SK-N-SH (cell line): ENCODE data around the gene MALRD1. TPM values are rescaled to one million over a fixed set of nuclear protein-coding genes. Genes with fewer than 3 reads are reported as not detected.

Experiments
- CTCF ChIA-PET: fragments of 300-600, 350-600 bp; formaldehyde crosslinking; extraction: SDS; loops from one replicate; lab custom pipeline; 2021; lab: Yijun Ruan, JAX
- POLR2A ChIA-PET: fragments of 350-600 bp; sonication (Branson Sonifier 250); formaldehyde crosslinking; extraction: SDS; loops from one replicate; lab custom pipeline; 2020; ENCODE audit warnings: antibody characterized with exemption, inconsistent platforms; lab: Yijun Ruan, JAX
- DNase-seq: peaks from one replicate; pipeline ENCODE4 v3.0.0; 2012
- H2AFZ ChIP-seq: fragments of 200-600 bp; sonication (generic); 2 replicates; pipeline ENCODE4 v1.8.1; 2016; ENCODE audit warnings: antibody characterized with exemption, mild to moderate bottlenecking, low read depth
- H3F3A ChIP-seq: fragments of 200-600 bp; sonication (generic); replicated peaks from 2 replicates; pipeline ENCODE3; 2016; ENCODE audit warnings: antibody characterized with exemption, mild to moderate bottlenecking; ENCODE audit not compliant: insufficient read depth
- H3K27ac ChIP-seq, 2 experiments: fragments of 200-500 bp in 1 of 2; fragments of 200-600 bp in 1 of 2; sonication (Bioruptor generic) in 1 of 2; sonication (generic), shearing (Covaris generic) in 1 of 2; 2 replicates each; pipeline versions ENCODE4 v1.5.1 to v1.6.1; 2014 to 2016; ENCODE audit warnings: low read depth in 2 of 2, inconsistent platforms in 1 of 2, low read length in 1 of 2, mild to moderate bottlenecking in 1 of 2, mixed read lengths in 1 of 2
- H3K27me3 ChIP-seq: fragments of 200-600 bp; sonication (generic), shearing (Covaris generic); 2 replicates; pipeline ENCODE4 v1.6.1; 2016; ENCODE audit warnings: mixed run types; ENCODE audit not compliant: insufficient read depth
- H3K36me3 ChIP-seq, 2 experiments: fragments of 200-500 bp in 1 of 2; fragments of 200-600 bp in 1 of 2; sonication (Bioruptor generic) in 1 of 2; sonication (generic) in 1 of 2; replicated peaks in 1 of 2; 2 replicates each; pipeline versions ENCODE3 to v1.5.1; 2014 to 2016; ENCODE audit warnings: low read length in 1 of 2, mild to moderate bottlenecking in 1 of 2; ENCODE audit not compliant: insufficient read depth in 2 of 2, control insufficient read depth in 1 of 2
- H3K4me1 ChIP-seq, 2 experiments: fragments of 200-500 bp in 1 of 2; fragments of 200-600 bp in 1 of 2; sonication (Bioruptor generic) in 1 of 2; sonication (generic), shearing (Covaris generic) in 1 of 2; 2 replicates each; pipeline versions ENCODE4 v1.5.1 to v1.6.1; 2014 to 2016; ENCODE audit warnings: low read depth in 1 of 2, low read length in 1 of 2, mixed run types in 1 of 2; ENCODE audit not compliant: insufficient read depth in 2 of 2, control insufficient read depth in 1 of 2
- H3K4me2 ChIP-seq: fragments of 200-600 bp; sonication (generic), shearing (Covaris generic); 2 replicates; pipeline ENCODE4 v1.6.1; 2017; ENCODE audit warnings: mixed run types
- H3K4me3 ChIP-seq, 2 experiments: fragments of 200-500 bp in 1 of 2; fragments of 200-600 bp in 1 of 2; sonication (Bioruptor generic) in 1 of 2; sonication (generic), shearing (Covaris generic) in 1 of 2; 2 replicates each; pipeline versions ENCODE4 v1.5.1 to v1.8.1; 2014 to 2016; ENCODE audit warnings: low read depth in 2 of 2, inconsistent platforms in 1 of 2, low read length in 1 of 2, mild to moderate bottlenecking in 1 of 2, mixed read lengths in 1 of 2, moderate library complexity in 1 of 2
- H3K79me2 ChIP-seq: fragments of 200-600 bp; sonication (generic); 2 replicates; pipeline ENCODE4 v1.8.1; 2017; ENCODE audit warnings: mild to moderate bottlenecking; ENCODE audit not compliant: insufficient read depth
- H3K9ac ChIP-seq: fragments of 200-600 bp; sonication (generic); 2 replicates; pipeline ENCODE4 v1.6.1; 2017; ENCODE audit warnings: mixed run types
- H3K9me2 ChIP-seq: fragments of 200-600 bp; sonication (generic); 2 replicates; pipeline ENCODE4 v1.6.1; 2017; ENCODE audit warnings: mixed run types
- H3K9me3 ChIP-seq: fragments of 200-600 bp; sonication (generic); 2 replicates; pipeline ENCODE4 v1.6.1; 2017; ENCODE audit warnings: mixed run types, mild to moderate bottlenecking, moderate library complexity
- H4K20me1 ChIP-seq: fragments of 200-600 bp; sonication (generic); 2 replicates; pipeline ENCODE4 v1.6.1; 2017; ENCODE audit warnings: mild to moderate bottlenecking, mixed run types; ENCODE audit not compliant: insufficient read depth
- EP300 ChIP-seq, 2 experiments: IDR thresholded peaks; 2 replicates each; pipeline versions ENCODE4 v1.4.0 to v1.6.1; 2012; ENCODE audit warnings: borderline replicate concordance in 1 of 2, low read depth in 1 of 2, low read length in 1 of 2
- EZH2phosphoT487 ChIP-seq: fragments of 200-600 bp; sonication (generic); IDR thresholded peaks from 2 replicates; pipeline ENCODE4 v1.6.1; 2017; ENCODE audit warnings: low read depth, mixed run types, mild to moderate bottlenecking, antibody characterized with exemption, moderate library complexity, borderline replicate concordance
- FOSL2 ChIP-seq: IDR thresholded peaks from 2 replicates; pipeline ENCODE4 v1.4.0; 2012; ENCODE audit warnings: low read depth, mild to moderate bottlenecking, moderate library complexity, borderline replicate concordance
- FOXJ3 ChIP-seq: sonication (generic); formaldehyde crosslinking; IDR thresholded peaks from 2 replicates; pipeline ENCODE4 v1.5.1; 2020; ENCODE audit warnings: mild to moderate bottlenecking, missing genetic modification reagents
- FOXM1 ChIP-seq: IDR thresholded peaks from 2 replicates; pipeline ENCODE4 v1.4.0; 2012; ENCODE audit warnings: low read depth, mild to moderate bottlenecking
- GABPA ChIP-seq: IDR thresholded peaks from 2 replicates; pipeline ENCODE4 v1.4.0; 2012; ENCODE audit warnings: low read depth, mild to moderate bottlenecking
- JUND ChIP-seq: IDR thresholded peaks from 2 replicates; pipeline ENCODE4 v1.4.0; 2012
- MEF2A ChIP-seq: IDR thresholded peaks from 2 replicates; pipeline ENCODE4 v1.4.0; 2012; ENCODE audit warnings: low read depth, borderline replicate concordance
- PBX3 ChIP-seq: IDR thresholded peaks from 2 replicates; pipeline ENCODE4; 2012
- POLR2AphosphoS5 ChIP-seq: IDR thresholded peaks from 2 replicates; pipeline ENCODE4 v1.6.1; 2012; ENCODE audit warnings: low read depth, low read length
- RFX5 ChIP-seq: IDR thresholded peaks from 2 replicates; pipeline ENCODE4 v1.6.1; 2012; ENCODE audit warnings: mild to moderate bottlenecking, improper control_type of control experiment, low read length
- TAF1 ChIP-seq: IDR thresholded peaks from 2 replicates; pipeline ENCODE4 v1.6.1; 2012; ENCODE audit warnings: low read depth, mild to moderate bottlenecking, low read length, moderate library complexity, borderline replicate concordance
- TCF12 ChIP-seq: IDR thresholded peaks from 2 replicates; pipeline ENCODE4 v1.4.0; 2012
- TEAD4 ChIP-seq: IDR thresholded peaks from 2 replicates; pipeline ENCODE4 v1.4.0; 2012; ENCODE audit warnings: mild to moderate bottlenecking, borderline replicate concordance; ENCODE audit not compliant: insufficient read depth
- USF1 ChIP-seq: IDR thresholded peaks from 2 replicates; pipeline ENCODE4 v1.4.0; 2012; ENCODE audit warnings: low read depth, borderline replicate concordance
- YY1 ChIP-seq: IDR thresholded peaks from 2 replicates; pipeline ENCODE4 v1.4.0; 2012; ENCODE audit warnings: low read depth, mild to moderate bottlenecking
- WGBS: methylation state at CpG from one replicate; pipeline ENCODE4 v1.1.6; 2017; ENCODE audit warnings: low lambda C conversion rate; 5-methylcytosine and 5-hydroxymethylcytosine counted together
- polyA plus RNA-seq, 3 experiments: library from polyadenylated mRNA; depleted of rRNA; stranded (reverse); fragments of >200 nt; gene quantifications; 2 replicates each; pipeline ENCODE4 v1.2.3, GENCODE V29; 2012
- TF ChIP-seq, protein P1 (sequence below): fragments of 150-350 bp; IDR thresholded peaks from 2 replicates; pipeline ENCODE4 v1.6.1; 2017; ENCODE audit warnings: antibody characterized with exemption, low read length, low read depth, borderline replicate concordance
- TF ChIP-seq, protein P2 (sequence below): fragments of 200-600 bp; sonication (generic); IDR thresholded peaks from 2 replicates; pipeline ENCODE4 v1.6.1; 2017; ENCODE audit warnings: antibody characterized with exemption, mild to moderate bottlenecking, moderate library complexity

The MALRD1 gene
- polyA plus RNA-seq, 1 of the 3 experiments (the other 2 are of a cell fraction): not detected

DNA sequence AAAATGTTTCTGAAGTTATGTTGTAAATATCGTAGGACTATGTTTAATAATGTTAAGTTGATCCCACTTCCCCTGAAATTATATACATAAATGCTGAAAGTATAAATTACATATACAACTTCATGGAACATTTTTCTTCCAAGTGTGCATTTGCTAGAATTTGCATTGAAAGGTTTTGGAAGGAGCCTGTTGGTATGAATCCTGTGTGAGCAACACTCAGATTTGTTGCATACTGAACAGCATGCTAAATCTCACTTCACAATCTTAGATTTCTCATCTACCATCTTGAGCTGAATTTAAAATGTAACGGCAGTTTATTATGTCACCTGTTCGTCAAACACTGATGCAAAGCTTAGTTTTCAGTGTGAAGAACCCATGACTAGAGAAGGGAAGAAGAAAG, 172.6 kb downstream of the MALRD1 start (continued):
- TF ChIP-seq, protein P1, sequence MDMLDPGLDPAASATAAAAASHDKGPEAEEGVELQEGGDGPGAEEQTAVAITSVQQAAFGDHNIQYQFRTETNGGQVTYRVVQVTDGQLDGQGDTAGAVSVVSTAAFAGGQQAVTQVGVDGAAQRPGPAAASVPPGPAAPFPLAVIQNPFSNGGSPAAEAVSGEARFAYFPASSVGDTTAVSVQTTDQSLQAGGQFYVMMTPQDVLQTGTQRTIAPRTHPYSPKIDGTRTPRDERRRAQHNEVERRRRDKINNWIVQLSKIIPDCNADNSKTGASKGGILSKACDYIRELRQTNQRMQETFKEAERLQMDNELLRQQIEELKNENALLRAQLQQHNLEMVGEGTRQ: no peak
- TF ChIP-seq MEF2A (no peak), EP300 (IDR thresholded peaks at IDR 0.05; ENCODE audit: borderline replicate concordance in 1 of 2, low read depth in 1 of 2, low read length in 1 of 2) (no peak), TEAD4 (no peak), TCF12 (no peak)
- TF ChIP-seq, protein P2, sequence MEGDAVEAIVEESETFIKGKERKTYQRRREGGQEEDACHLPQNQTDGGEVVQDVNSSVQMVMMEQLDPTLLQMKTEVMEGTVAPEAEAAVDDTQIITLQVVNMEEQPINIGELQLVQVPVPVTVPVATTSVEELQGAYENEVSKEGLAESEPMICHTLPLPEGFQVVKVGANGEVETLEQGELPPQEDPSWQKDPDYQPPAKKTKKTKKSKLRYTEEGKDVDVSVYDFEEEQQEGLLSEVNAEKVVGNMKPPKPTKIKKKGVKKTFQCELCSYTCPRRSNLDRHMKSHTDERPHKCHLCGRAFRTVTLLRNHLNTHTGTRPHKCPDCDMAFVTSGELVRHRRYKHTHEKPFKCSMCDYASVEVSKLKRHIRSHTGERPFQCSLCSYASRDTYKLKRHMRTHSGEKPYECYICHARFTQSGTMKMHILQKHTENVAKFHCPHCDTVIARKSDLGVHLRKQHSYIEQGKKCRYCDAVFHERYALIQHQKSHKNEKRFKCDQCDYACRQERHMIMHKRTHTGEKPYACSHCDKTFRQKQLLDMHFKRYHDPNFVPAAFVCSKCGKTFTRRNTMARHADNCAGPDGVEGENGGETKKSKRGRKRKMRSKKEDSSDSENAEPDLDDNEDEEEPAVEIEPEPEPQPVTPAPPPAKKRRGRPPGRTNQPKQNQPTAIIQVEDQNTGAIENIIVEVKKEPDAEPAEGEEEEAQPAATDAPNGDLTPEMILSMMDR: no peak

GRCh38 chr10:19226025-19226424, 177.4 kb downstream of the MALRD1 start:
- H3K4me3 ChIP-seq: no peak overlapping the region
- POLR2A ChIA-PET: no interaction called here
- 40% methylated on average over 2 of the region's 2 CpGs for WGBS
- H3K9me2 ChIP-seq: no peaks in the 10 kb centered on the region
- H2AFZ ChIP-seq: no peak overlapping the region
- H4K20me1 ChIP-seq: no peaks in the 10 kb centered on the region
- no peaks in the 10 kb centered on the region for H3K79me2 ChIP-seq
- H3K27me3 ChIP-seq: no peaks in the 10 kb centered on the region
- H3K36me3 ChIP-seq: no peaks in the 10 kb centered on the region
- no peaks in the 10 kb centered on the region for H3F3A ChIP-seq
- H3K27ac ChIP-seq: no peak overlapping the region
- DNase-seq: no peak
- no peaks in the 10 kb centered on the region for H3K9me3 ChIP-seq
- TF ChIP-seq FOSL2: no peak
- no peak for TF ChIP-seq FOXM1
- TF ChIP-seq USF1: no peak
- no peak for TF ChIP-seq TCF12
- no peak for TF ChIP-seq EP300 (IDR thresholded peaks at IDR 0.05; ENCODE audit: borderline replicate concordance in 1 of 2, low read depth in 1 of 2, low read length in 1 of 2)
- no peak for TF ChIP-seq GABPA
- no peak for TF ChIP-seq YY1
- TF ChIP-seq TEAD4: no peak
- no peak for TF ChIP-seq PBX3
- TF ChIP-seq, protein P1: no peak
- TF ChIP-seq TAF1: no peak
- no peak for TF ChIP-seq POLR2AphosphoS5
- no peak for TF ChIP-seq FOXJ3 (CRISPR knock-in tag)
- no peak for TF ChIP-seq EZH2phosphoT487
- no peak for TF ChIP-seq RFX5
- TF ChIP-seq JUND: no peak
- TF ChIP-seq, all 33 proteins: peak for 0
- no peaks in the 10 kb centered on the region for H3K4me1 ChIP-seq
- H3K4me2 ChIP-seq: no peak overlapping the region
- CTCF ChIA-PET: no interaction called here
- no peak overlapping the region for H3K9ac ChIP-seq
